HCT116 (cell line): ENCODE data around the gene KLHL5. TPM values are rescaled to one million over a fixed set of nuclear protein-coding genes. Genes with fewer than 3 reads are reported as not detected.

Experiments used
- ATAC-seq: fragments of 200-7000 bp; cut with Tn5 transposase; 2 replicates; pipeline ENCODE4 v1.9.1; 2020; ENCODE audit warnings: mild to moderate bottlenecking, moderate library complexity
- BruUV-seq: library from RNA; stranded (reverse); fragments of 400-500 nt; replicated peaks from 2 replicates; lab custom pipeline; 2021; lab: Mats Ljungman, UMichigan
- CTCF ChIA-PET: fragments of 300-600 bp; sonication (Branson Sonifier 250); formaldehyde crosslinking; loops from one replicate; lab custom pipeline; 2021; ENCODE audit warnings: antibody characterized with exemption; lab: Charles Lee
- POLR2A ChIA-PET: fragments of 300-600, 350-600 bp; sonication (Branson Sonifier 250); formaldehyde crosslinking; loops from one replicate; lab custom pipeline; 2021; ENCODE audit warnings: antibody characterized with exemption; lab: Charles Lee
- RAD21 ChIA-PET, 2 experiments: fragments of 300-600 bp; sonication (Branson Sonifier 250); formaldehyde crosslinking; loops; one replicate each; lab custom pipeline; 2023; ENCODE audit warnings: low total read pairs in 2 of 2; ENCODE audit not compliant: uncharacterized antibody in 2 of 2, unreplicated experiment in 2 of 2, low non-redundant PET in 1 of 2; lab: Charles Lee
- DNase-seq: peaks from one replicate; pipeline ENCODE4 v3.0.0-alpha.2; 2010; ENCODE audit warnings: low read depth, low spot score
- H2AFZ ChIP-seq: fragments of 200-600 bp; shearing (Covaris generic), sonication (generic); 2 replicates; pipeline ENCODE4 v1.6.1; 2017; ENCODE audit warnings: low read depth, mixed run types, mixed read lengths, antibody characterized with exemption, low read length; ENCODE audit not compliant: poor library complexity, severe bottlenecking
- H3K27ac ChIP-seq: 2 replicates; pipeline ENCODE4 v1.5.1; 2012; ENCODE audit warnings: low read depth, low read length
- H3K27me3 ChIP-seq: fragments of 200-600 bp; sonication (generic); 2 replicates; pipeline ENCODE4 v1.6.1; 2016; ENCODE audit warnings: mixed run types, low read length, mixed read lengths; ENCODE audit not compliant: insufficient read depth
- H3K36me3 ChIP-seq, 2 experiments: fragments of 200-500 bp in 1 of 2; fragments of 200-600 bp in 1 of 2; sonication (Bioruptor generic) in 1 of 2; sonication (generic) in 1 of 2; 2 replicates each; pipeline versions ENCODE4 v1.5.1 to v1.6.1; 2014 to 2016; ENCODE audit warnings: low read length in 2 of 2, inconsistent platforms in 1 of 2, mixed read lengths in 1 of 2, mixed run types in 1 of 2; ENCODE audit not compliant: insufficient read depth in 2 of 2, control insufficient read depth in 1 of 2
- H3K4me1 ChIP-seq, 2 experiments: fragments of 200-600 bp in 1 of 2; sonication (generic) in 1 of 2; 2 replicates each; pipeline versions ENCODE4 v1.5.1 to v1.6.1; 2012 to 2017; ENCODE audit warnings: low read length in 2 of 2, inconsistent platforms in 1 of 2, mild to moderate bottlenecking in 1 of 2, mixed read lengths in 1 of 2, mixed run types in 1 of 2, moderate library complexity in 1 of 2; ENCODE audit not compliant: insufficient read depth in 2 of 2, control insufficient read depth in 1 of 2
- H3K4me2 ChIP-seq: fragments of 200-600 bp; sonication (generic); 2 replicates; pipeline ENCODE4 v1.6.1; 2017; ENCODE audit warnings: mixed run types, low read length, mixed read lengths
- H3K4me3 ChIP-seq, 2 experiments: fragments of 200-600 bp in 1 of 2; sonication (generic) in 1 of 2; replicated peaks in 1 of 2; 2 replicates each; pipeline ENCODE4 v1.5.1; 2011 to 2016; ENCODE audit warnings: low read length in 2 of 2, control low read depth in 1 of 2, low read depth in 1 of 2, mild to moderate bottlenecking in 1 of 2, mixed read lengths in 1 of 2, mixed run types in 1 of 2
- H3K79me2 ChIP-seq: fragments of 200-600 bp; sonication (generic); 2 replicates; pipeline ENCODE4 v1.6.1; 2017; ENCODE audit warnings: mild to moderate bottlenecking, mixed run types, low read length, moderate library complexity, mixed read lengths; ENCODE audit not compliant: insufficient read depth
- H3K9ac ChIP-seq: fragments of 200-600 bp; sonication (generic); 2 replicates; pipeline ENCODE4 v1.6.1; 2016; ENCODE audit warnings: low read length, mixed read lengths
- H3K9me2 ChIP-seq: fragments of 200-600 bp; sonication (generic), shearing (Covaris generic); 2 replicates; pipeline ENCODE4 v1.6.1; 2017; ENCODE audit warnings: mixed run types, mild to moderate bottlenecking, moderate library complexity; ENCODE audit not compliant: insufficient read depth
- H3K9me3 ChIP-seq, 2 experiments: fragments of 200-500 bp in 1 of 2; fragments of 200-600 bp in 1 of 2; sonication (Bioruptor generic) in 1 of 2; sonication (generic) in 1 of 2; 2 replicates each; pipeline ENCODE4 v1.6.1; 2014 to 2017; ENCODE audit warnings: low read length in 2 of 2, mixed read lengths in 2 of 2, inconsistent platforms in 1 of 2, low read depth in 1 of 2, mild to moderate bottlenecking in 1 of 2, mixed run types in 1 of 2, moderate library complexity in 1 of 2; ENCODE audit not compliant: control insufficient read depth in 1 of 2, insufficient read depth in 1 of 2
- H4K20me1 ChIP-seq: fragments of 200-600 bp; sonication (generic), shearing (Covaris generic); 2 replicates; pipeline ENCODE4 v1.6.1; 2017; ENCODE audit warnings: mixed run types, mild to moderate bottlenecking, moderate library complexity; ENCODE audit not compliant: insufficient read depth
- CBX3 ChIP-seq: IDR thresholded peaks from 2 replicates; pipeline ENCODE4 v1.6.1; 2012; ENCODE audit warnings: low read depth
- EGR1 ChIP-seq: IDR thresholded peaks from 2 replicates; pipeline ENCODE4 v1.6.1; 2012; ENCODE audit warnings: low read depth
- MAX ChIP-seq: IDR thresholded peaks from 2 replicates; pipeline ENCODE4 v1.6.1; 2012
- POLR2A ChIP-seq: IDR thresholded peaks from 2 replicates; pipeline ENCODE4 v1.7.0; 2011; ENCODE audit warnings: borderline replicate concordance; ENCODE audit not compliant: insufficient read depth, insufficient read length; ENCODE audit errors: extremely low read depth
- SIN3A ChIP-seq: IDR thresholded peaks from 2 replicates; pipeline ENCODE4 v1.6.1; 2012; ENCODE audit warnings: low read depth
- YY1 ChIP-seq: IDR thresholded peaks from 2 replicates; pipeline ENCODE4 v1.6.1; 2011; ENCODE audit warnings: low read length, low read depth, moderate library complexity, mild to moderate bottlenecking; ENCODE audit not compliant: insufficient replicate concordance; ENCODE audit errors: extremely low read depth
- ZBTB33 ChIP-seq: IDR thresholded peaks from 2 replicates; pipeline ENCODE4 v1.6.1; 2011; ENCODE audit warnings: mild to moderate bottlenecking, low read length, moderate library complexity; ENCODE audit not compliant: insufficient replicate concordance; ENCODE audit errors: extremely low read depth
- ZFX ChIP-seq: fragments of 450-650 bp; IDR thresholded peaks from 2 replicates; pipeline ENCODE4 v1.6.1; 2017
- intact Hi-C: fragments of 100-400 bp; cut with micrococcal nuclease; formaldehyde crosslinking; loops from 2 replicates; pipeline ENCODE4 v1.10.0; 2022
- total RNA-seq: library from RNA; stranded (reverse); gene quantifications from one replicate; pipeline ENCODE4 v1.2.1, GENCODE V29; 2021; ENCODE audit not compliant: unreplicated experiment
- TF ChIP-seq, protein P1 (sequence below): IDR thresholded peaks from 2 replicates; pipeline ENCODE4 v1.6.1; 2012

The KLHL5 gene
- total RNA-seq, 1 experiment from 2014 or later, result 20.8 TPM

DNA sequence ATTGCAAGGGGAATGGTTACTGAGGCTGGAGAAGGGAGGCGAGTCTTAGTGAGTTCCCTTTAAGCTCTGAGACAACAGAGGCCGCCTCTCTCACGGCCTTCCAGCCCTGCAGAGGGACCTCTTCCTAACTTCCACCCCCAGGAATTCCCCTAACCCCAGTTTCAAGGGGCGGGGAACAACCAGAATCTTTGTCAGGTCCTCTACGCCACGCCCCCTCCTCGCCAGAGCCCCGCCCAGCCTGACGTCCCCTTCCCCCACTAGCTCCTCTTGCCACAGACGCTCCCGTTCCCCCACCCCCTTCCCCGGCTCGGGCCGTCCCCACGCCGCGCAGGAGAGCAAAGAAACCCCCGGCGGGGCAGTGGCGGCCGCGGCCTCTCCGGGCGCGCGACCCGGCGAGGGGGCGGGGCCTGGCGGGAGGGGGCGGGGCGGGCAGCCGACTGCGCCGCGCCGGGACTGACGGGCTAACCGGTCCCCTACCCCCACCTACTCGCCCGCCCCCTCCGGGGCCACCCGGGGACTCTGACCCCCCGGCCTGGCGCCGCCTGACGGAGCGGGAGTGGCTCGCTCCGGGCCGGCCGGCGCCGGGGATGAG lies 17.6 kb upstream of the KLHL5 start:
- Histone ChIP-seq H3K4me2 (peak overlapping the region; percentile 88), H4K20me1 (no peaks in the 10 kb centered on the region), H3K36me3 (no peaks in the 10 kb centered on the region), H3K9me3 (no peaks in the 10 kb centered on the region), H3K4me3 (peak overlapping the region; percentile 59 to 66)
- POLR2A ChIA-PET, result interaction anchor here (1.3 to 1.5 kb wide), 2 partner anchors 14 to 20 kb away, joined by 4 read pairs; no protein-coding TSS in a partner anchor
- BruUV-seq, result no TSS peak
- TF ChIP-seq EGR1 (peak; percentile 10; the same call in 1 of the 2 replicates), ZBTB33 (no peak), SIN3A (no peak)
- TF ChIP-seq, all 23 proteins: peak for 1
- no peaks in the 10 kb centered on the region for H3K79me2 ChIP-seq
- DNase-seq (peak; percentile 64), ATAC-seq (peak; percentile 84)
- H3K27me3 ChIP-seq, result no peaks in the 10 kb centered on the region
- H2AFZ ChIP-seq, result peak overlapping the region; percentile 93
- no peaks in the 10 kb centered on the region for H3K9me2 ChIP-seq
- peaks cover 21 to 27% of the 10 kb centered on the region in 2 experiments for H3K4me1 ChIP-seq
- H3K27ac ChIP-seq, result peak overlapping the region; percentile 65
- H3K9ac ChIP-seq, result peak overlapping the region; percentile 62
- ChIA-PET RAD21 (no interaction called here), CTCF (no interaction called here)
- intact Hi-C loops, result no loop called here

DNA sequence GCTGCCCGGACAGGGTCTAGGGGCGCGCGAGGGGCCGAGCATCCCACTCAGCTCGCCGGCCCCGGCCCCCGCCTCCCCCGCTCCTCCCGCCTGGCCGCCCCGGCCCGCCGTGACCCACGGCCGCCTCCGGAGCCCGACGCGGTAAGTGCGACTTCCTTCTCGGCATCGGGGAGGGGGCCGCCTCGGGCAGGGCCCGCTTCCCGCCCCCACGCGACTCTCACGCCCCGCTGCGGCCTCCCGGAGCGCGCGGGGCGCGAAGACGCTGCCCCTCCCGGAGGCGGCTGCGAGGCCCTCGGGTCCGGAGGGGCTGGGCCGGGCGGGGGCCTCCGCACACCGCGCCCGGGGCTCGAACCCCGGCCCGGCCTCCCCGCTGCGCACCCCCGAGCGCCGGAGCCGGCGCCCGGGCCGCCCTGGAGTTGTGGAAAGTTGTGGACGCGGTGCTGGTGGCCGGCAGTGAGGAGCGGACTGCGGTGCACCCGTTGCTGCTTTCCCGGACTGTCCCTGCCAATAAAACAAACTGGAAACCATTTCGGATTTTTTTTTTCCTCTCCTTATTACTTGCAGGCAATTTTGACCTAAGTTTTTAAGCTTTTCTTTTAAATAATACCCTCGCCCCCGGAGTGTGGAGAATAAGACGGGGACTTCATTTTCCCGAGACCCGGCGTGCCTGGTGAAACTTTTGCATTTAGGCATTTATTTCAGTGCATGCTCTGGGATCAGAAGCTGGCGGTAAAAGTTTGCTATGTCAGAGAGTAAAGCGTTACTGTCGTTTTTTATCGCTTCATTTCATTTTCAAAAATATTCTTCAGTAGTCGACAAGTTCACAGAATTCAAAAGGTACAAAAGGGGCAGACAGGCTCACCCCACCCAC lies 16.8 kb upstream of the KLHL5 start:
- ATAC-seq (peak; percentile 68), DNase-seq (no peak)
- H3K9me3 ChIP-seq, result no peaks in the 10 kb centered on the region
- no peak overlapping the region for H2AFZ ChIP-seq
- H3K4me2 ChIP-seq, result peak overlapping the region; percentile 88
- no peaks in the 10 kb centered on the region for H4K20me1 ChIP-seq
- BruUV-seq, result no TSS peak
- intact Hi-C loops, result no loop called here
- H3K4me1 ChIP-seq, result peaks cover 21 to 27% of the 10 kb centered on the region in 2 experiments
- ChIA-PET CTCF (interaction anchor here (1.0 kb wide), 1 partner anchor 286 kb away, joined by 3 read pairs; no protein-coding TSS in a partner anchor), POLR2A (interaction anchor here (1.3 to 1.5 kb wide), 2 partner anchors 15 to 19 kb away, joined by 4 read pairs; no protein-coding TSS in a partner anchor), RAD21 (no interaction called here)
- no peak for TF ChIP-seq CBX3
- no peak for TF ChIP-seq ZBTB33
- TF ChIP-seq MAX, result no peak
- no peak for TF ChIP-seq SIN3A
- TF ChIP-seq POLR2A, result no peak
- no peak for TF ChIP-seq YY1
- TF ChIP-seq ZFX, result peak; percentile 76
- TF ChIP-seq EGR1, result 0 out of 2 replicates have a peak, but pooled peaks have one; percentile 7
- TF ChIP-seq, protein P1, sequence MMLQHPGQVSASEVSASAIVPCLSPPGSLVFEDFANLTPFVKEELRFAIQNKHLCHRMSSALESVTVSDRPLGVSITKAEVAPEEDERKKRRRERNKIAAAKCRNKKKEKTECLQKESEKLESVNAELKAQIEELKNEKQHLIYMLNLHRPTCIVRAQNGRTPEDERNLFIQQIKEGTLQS, result no peak
- H3K9me2 ChIP-seq, result no peaks in the 10 kb centered on the region
- peak overlapping the region; percentile 59 to 66 for H3K4me3 ChIP-seq
- no peaks in the 10 kb centered on the region for H3K36me3 ChIP-seq
- H3K79me2 ChIP-seq, result no peaks in the 10 kb centered on the region
- H3K27ac ChIP-seq, result peak overlapping the region; percentile 65
- H3K27me3 ChIP-seq, result no peaks in the 10 kb centered on the region
- peak overlapping the region; percentile 62 for H3K9ac ChIP-seq
